Karpas-422 (cell line): ENCODE data around the gene PLCXD3. TPM values are rescaled to one million over a fixed set of nuclear protein-coding genes. Genes with fewer than 3 reads are reported as not detected.

ENCODE experiments used
- DNase-seq: peaks from one replicate; pipeline ENCODE4 v3.0.0-alpha.2; 2015
- H2AFZ ChIP-seq: fragments of 200-600 bp; sonication (generic); 2 replicates; pipeline ENCODE4 v1.6.1; 2014; ENCODE audit warnings: antibody characterized with exemption, low read length, mixed read lengths
- H3K27ac ChIP-seq: fragments of 200-600 bp; sonication (generic); 2 replicates; pipeline ENCODE4 v1.5.1; 2014; ENCODE audit warnings: mild to moderate bottlenecking, low read length, moderate library complexity
- H3K27me3 ChIP-seq: fragments of 200-600 bp; sonication (generic); 2 replicates; pipeline ENCODE4 v1.6.1; 2014; ENCODE audit warnings: low read length, mixed read lengths
- H3K36me3 ChIP-seq: fragments of 200-600 bp; sonication (generic); 2 replicates; pipeline ENCODE4 v1.6.1; 2014; ENCODE audit warnings: low read length, mixed read lengths; ENCODE audit not compliant: insufficient read depth
- H3K4me1 ChIP-seq: fragments of 200-600 bp; sonication (generic); 2 replicates; pipeline ENCODE4 v1.6.1; 2014; ENCODE audit warnings: mild to moderate bottlenecking, low read length, mixed read lengths
- H3K4me2 ChIP-seq: fragments of 200-600 bp; sonication (generic); 2 replicates; pipeline ENCODE4 v1.6.1; 2014; ENCODE audit warnings: low read length, low read depth, mild to moderate bottlenecking; ENCODE audit not compliant: poor library complexity, severe bottlenecking
- H3K4me3 ChIP-seq: fragments of 200-600 bp; sonication (generic); 2 replicates; pipeline ENCODE4 v1.5.1; 2014; ENCODE audit warnings: mild to moderate bottlenecking, antibody characterized with exemption, low read length, mixed read lengths
- H3K79me2 ChIP-seq: fragments of 200-600 bp; sonication (generic); 2 replicates; pipeline ENCODE4 v1.6.1; 2014; ENCODE audit warnings: mild to moderate bottlenecking, low read length, mixed read lengths
- H3K9ac ChIP-seq: fragments of 200-600 bp; sonication (generic); 2 replicates; pipeline ENCODE4 v1.6.0; 2014; ENCODE audit warnings: low read length
- H3K9me2 ChIP-seq: fragments of 200-600 bp; sonication (generic), shearing (Covaris generic); replicated peaks from 2 replicates; pipeline ENCODE4 v1.6.0; 2014; ENCODE audit warnings: mild to moderate bottlenecking, low read length, moderate library complexity; ENCODE audit not compliant: insufficient read depth
- H3K9me3 ChIP-seq: fragments of 300-700, 200-600 bp; sonication (generic); 2 replicates; pipeline ENCODE4 v1.6.1; 2014; ENCODE audit warnings: low read length, mixed read lengths
- H4K20me1 ChIP-seq: fragments of 200-600 bp; sonication (generic); 2 replicates; pipeline ENCODE4 v1.6.1; 2014; ENCODE audit warnings: mild to moderate bottlenecking, antibody characterized with exemption, low read length, low read depth; ENCODE audit not compliant: insufficient read depth
- total RNA-seq: library from RNA; depleted of rRNA; stranded (reverse); fragments of >200 nt; shearing (Covaris generic); gene quantifications from 2 replicates; pipeline ENCODE4 v1.2.3, GENCODE V29; 2014; ENCODE audit warnings: low replicate concordance

PLCXD3 gene
- total RNA-seq, 1 experiment from 2014 or later = not detected

- Histone ChIP-seq H3K9ac (no peak overlapping the region), H3K36me3 (no peaks in the 10 kb centered on the region), H4K20me1 (no peaks in the 10 kb centered on the region), H3K27me3 (no peaks in the 10 kb centered on the region), H2AFZ (no peak overlapping the region), H3K4me3 (no peak overlapping the region), H3K27ac (no peak overlapping the region), H3K4me1 (no peaks in the 10 kb centered on the region), H3K9me3 (no peaks in the 10 kb centered on the region), H3K4me2 (no peak overlapping the region), H3K79me2 (no peaks in the 10 kb centered on the region), H3K9me2 (no peaks in the 10 kb centered on the region)
- DNase-seq = no peak
These were observed 104.0 kb downstream of the PLCXD3 start for GRCh38 chr5:41406424-41406823.

- no peaks in the 10 kb centered on the region for H4K20me1 ChIP-seq
These were observed 105.6 kb downstream of the PLCXD3 start for GRCh38 chr5:41404757-41405156.

GRCh38 chr5:41403846-41404245, 106.6 kb downstream of the PLCXD3 start:
- no peak overlapping the region for H3K4me2 ChIP-seq
- H4K20me1 ChIP-seq = no peaks in the 10 kb centered on the region
- H3K27me3 ChIP-seq = no peaks in the 10 kb centered on the region

More at GRCh38 chr5:41404757-41405156, 105.6 kb downstream of the PLCXD3 start:
- Histone ChIP-seq H3K27me3 (no peaks in the 10 kb centered on the region), H3K4me1 (no peaks in the 10 kb centered on the region), H3K9ac (no peak overlapping the region), H3K4me2 (no peak overlapping the region), H3K27ac (no peak overlapping the region), H3K36me3 (no peaks in the 10 kb centered on the region), H3K9me3 (no peaks in the 10 kb centered on the region), H3K4me3 (no peak overlapping the region), H3K79me2 (no peaks in the 10 kb centered on the region), H3K9me2 (no peaks in the 10 kb centered on the region), H2AFZ (no peak overlapping the region)
- DNase-seq = no peak

GRCh38 chr5:41402845-41403244, 107.6 kb downstream of the PLCXD3 start:
- Histone ChIP-seq H4K20me1 (no peaks in the 10 kb centered on the region), H3K9me2 (no peaks in the 10 kb centered on the region), H3K36me3 (no peaks in the 10 kb centered on the region), H3K9ac (no peak overlapping the region), H3K4me1 (no peaks in the 10 kb centered on the region), H3K27ac (no peak overlapping the region), H2AFZ (no peak overlapping the region), H3K79me2 (no peaks in the 10 kb centered on the region), H3K27me3 (no peaks in the 10 kb centered on the region), H3K4me2 (no peak overlapping the region), H3K4me3 (no peak overlapping the region), H3K9me3 (no peaks in the 10 kb centered on the region)
- DNase-seq = no peak

More at GRCh38 chr5:41403846-41404245, 106.6 kb downstream of the PLCXD3 start:
- Histone ChIP-seq H3K4me3 (no peak overlapping the region), H3K36me3 (no peaks in the 10 kb centered on the region), H3K79me2 (no peaks in the 10 kb centered on the region), H3K9me2 (no peaks in the 10 kb centered on the region), H3K4me1 (no peaks in the 10 kb centered on the region), H3K27ac (no peak overlapping the region), H3K9me3 (no peaks in the 10 kb centered on the region), H2AFZ (no peak overlapping the region), H3K9ac (no peak overlapping the region)
- no peak for DNase-seq

GRCh38 chr5:41399839-41400238, 110.6 kb downstream of the PLCXD3 start:
- H4K20me1 ChIP-seq = no peaks in the 10 kb centered on the region
- no peak overlapping the region for H3K4me2 ChIP-seq
- no peak for DNase-seq
- H3K9me3 ChIP-seq = no peaks in the 10 kb centered on the region
- H3K36me3 ChIP-seq = no peaks in the 10 kb centered on the region
- H3K9me2 ChIP-seq = no peaks in the 10 kb centered on the region
- no peaks in the 10 kb centered on the region for H3K79me2 ChIP-seq
- H3K9ac ChIP-seq = no peak overlapping the region
- no peaks in the 10 kb centered on the region for H3K27me3 ChIP-seq
- no peak overlapping the region for H3K27ac ChIP-seq
- no peak overlapping the region for H2AFZ ChIP-seq
- H3K4me3 ChIP-seq = no peak overlapping the region
- H3K4me1 ChIP-seq = no peaks in the 10 kb centered on the region

GRCh38 chr5:41392016-41392415, 118.4 kb downstream of the PLCXD3 start:
- H3K9me2 ChIP-seq = no peaks in the 10 kb centered on the region
- no peak for DNase-seq
- no peaks in the 10 kb centered on the region for H3K4me1 ChIP-seq
- no peak overlapping the region for H3K4me2 ChIP-seq
- H3K4me3 ChIP-seq = no peak overlapping the region
- no peaks in the 10 kb centered on the region for H3K9me3 ChIP-seq
- H3K79me2 ChIP-seq = no peaks in the 10 kb centered on the region
- H3K27ac ChIP-seq = no peak overlapping the region
- H3K36me3 ChIP-seq = no peaks in the 10 kb centered on the region
- no peaks in the 10 kb centered on the region for H4K20me1 ChIP-seq
- H3K27me3 ChIP-seq = no peaks in the 10 kb centered on the region
- no peak overlapping the region for H3K9ac ChIP-seq
- H2AFZ ChIP-seq = no peak overlapping the region

- no peak overlapping the region for H2AFZ ChIP-seq
- no peak for DNase-seq
- H3K9ac ChIP-seq = no peak overlapping the region
These were observed 135.8 kb downstream of the PLCXD3 start for GRCh38 chr5:41374631-41375030.

GRCh38 chr5:41373230-41373629, 137.2 kb downstream of the PLCXD3 start:
- H3K9ac ChIP-seq = no peak overlapping the region
- H3K9me3 ChIP-seq = no peaks in the 10 kb centered on the region
- no peaks in the 10 kb centered on the region for H3K4me1 ChIP-seq
- H3K79me2 ChIP-seq = no peaks in the 10 kb centered on the region
- H3K27me3 ChIP-seq = no peaks in the 10 kb centered on the region
- no peaks in the 10 kb centered on the region; the same call in 1 of the 2 replicates for H3K9me2 ChIP-seq
- no peak overlapping the region for H2AFZ ChIP-seq
- no peak overlapping the region for H3K27ac ChIP-seq
- DNase-seq = no peak
- H3K4me2 ChIP-seq = no peak overlapping the region
- no peaks in the 10 kb centered on the region for H4K20me1 ChIP-seq
- no peaks in the 10 kb centered on the region for H3K36me3 ChIP-seq
- H3K4me3 ChIP-seq = no peak overlapping the region

More at GRCh38 chr5:41374631-41375030, 135.8 kb downstream of the PLCXD3 start:
- no peaks in the 10 kb centered on the region for H3K9me3 ChIP-seq
- H4K20me1 ChIP-seq = no peaks in the 10 kb centered on the region
- no peak overlapping the region for H3K4me2 ChIP-seq
- no peaks in the 10 kb centered on the region for H3K79me2 ChIP-seq
- H3K4me3 ChIP-seq = no peak overlapping the region
- H3K9me2 ChIP-seq = no peaks in the 10 kb centered on the region
- H3K36me3 ChIP-seq = no peaks in the 10 kb centered on the region
- no peak overlapping the region for H3K27ac ChIP-seq
- no peaks in the 10 kb centered on the region for H3K27me3 ChIP-seq
- H3K4me1 ChIP-seq = no peaks in the 10 kb centered on the region

- no peak for DNase-seq
- no peaks in the 10 kb centered on the region; the same call in 1 of the 2 replicates for H3K9me2 ChIP-seq
- no peaks in the 10 kb centered on the region for H3K27me3 ChIP-seq
- no peak overlapping the region for H3K27ac ChIP-seq
- no peak overlapping the region for H3K4me3 ChIP-seq
- H3K9ac ChIP-seq = no peak overlapping the region
- no peaks in the 10 kb centered on the region for H3K9me3 ChIP-seq
- H3K36me3 ChIP-seq = no peaks in the 10 kb centered on the region
- no peaks in the 10 kb centered on the region for H4K20me1 ChIP-seq
- no peak overlapping the region for H3K4me2 ChIP-seq
- H3K79me2 ChIP-seq = no peaks in the 10 kb centered on the region
- H3K4me1 ChIP-seq = no peaks in the 10 kb centered on the region
- no peak overlapping the region for H2AFZ ChIP-seq
These were observed 138.7 kb downstream of the PLCXD3 start for GRCh38 chr5:41371738-41372137.
